ENCODE results near the gene BRD3OS.

BRD3OS gene

DNA sequence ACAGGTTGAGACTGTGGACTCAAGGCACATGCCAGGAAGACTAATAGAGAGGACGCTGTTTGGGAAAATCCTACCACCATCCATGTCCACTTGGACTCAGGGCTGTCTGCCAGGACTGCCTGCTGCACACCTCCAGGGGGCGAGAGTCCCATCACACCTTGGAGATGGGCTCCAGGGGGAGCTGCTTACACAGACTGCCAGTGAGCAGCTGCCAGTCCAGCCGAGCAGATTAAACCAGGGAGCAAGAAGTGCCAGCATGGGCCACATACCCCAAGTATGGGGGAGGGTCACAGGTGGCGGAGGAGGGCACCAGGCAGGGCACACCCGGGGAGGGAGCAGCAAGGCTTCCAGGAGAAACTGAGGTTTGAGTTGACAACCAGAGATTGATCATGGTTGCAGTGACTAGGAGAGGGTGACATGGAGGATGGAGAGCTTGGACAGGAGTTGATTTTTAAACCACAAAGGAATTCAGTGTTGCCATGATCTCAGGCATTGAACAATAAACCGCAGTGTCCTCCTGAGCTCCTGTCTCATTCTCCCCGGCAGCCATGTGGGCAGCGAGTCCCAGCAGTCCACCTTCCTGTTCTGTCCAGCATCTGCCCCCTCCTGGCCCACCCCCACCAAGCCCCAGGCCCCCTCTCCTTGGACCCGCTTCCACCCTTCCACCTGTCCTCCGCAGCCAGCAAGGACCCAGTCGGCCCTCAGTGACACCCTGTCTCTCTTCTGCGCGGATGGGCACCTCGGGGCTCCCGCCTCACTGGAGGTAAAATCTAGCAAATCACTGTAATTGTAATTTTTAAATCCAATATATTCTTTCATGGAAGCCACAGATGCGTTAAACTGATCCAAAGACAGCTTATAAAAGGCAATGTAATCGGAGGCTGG is 30.0 kb upstream of the BRD3OS start:
- Histone ChIP-seq H3K4me3 (ENCODE audit: insufficient read depth, low read depth, low read length) (no peak overlapping the region), H3K4me1 (ENCODE audit: control insufficient read depth, insufficient read depth, low read length) (peaks cover 14% of the 10 kb centered on the region), H3K36me3 (ENCODE audit: control insufficient read depth, insufficient read depth, low read length) (no peaks in the 10 kb centered on the region), H3K27ac (ENCODE audit: insufficient read depth, low read depth, low read length, poor library complexity, severe bottlenecking) (no peak overlapping the region), H3K9me3 (ENCODE audit: control insufficient read depth, low read length) (no peaks in the 10 kb centered on the region), H3K27me3 (ENCODE audit: control insufficient read depth, insufficient read depth, low read length, poor library complexity, severe bottlenecking) (no peaks in the 10 kb centered on the region)
- WGBS, 2 experiments, result 92 to 93% methylated on average over 17 of the region's 17 CpGs

DNA sequence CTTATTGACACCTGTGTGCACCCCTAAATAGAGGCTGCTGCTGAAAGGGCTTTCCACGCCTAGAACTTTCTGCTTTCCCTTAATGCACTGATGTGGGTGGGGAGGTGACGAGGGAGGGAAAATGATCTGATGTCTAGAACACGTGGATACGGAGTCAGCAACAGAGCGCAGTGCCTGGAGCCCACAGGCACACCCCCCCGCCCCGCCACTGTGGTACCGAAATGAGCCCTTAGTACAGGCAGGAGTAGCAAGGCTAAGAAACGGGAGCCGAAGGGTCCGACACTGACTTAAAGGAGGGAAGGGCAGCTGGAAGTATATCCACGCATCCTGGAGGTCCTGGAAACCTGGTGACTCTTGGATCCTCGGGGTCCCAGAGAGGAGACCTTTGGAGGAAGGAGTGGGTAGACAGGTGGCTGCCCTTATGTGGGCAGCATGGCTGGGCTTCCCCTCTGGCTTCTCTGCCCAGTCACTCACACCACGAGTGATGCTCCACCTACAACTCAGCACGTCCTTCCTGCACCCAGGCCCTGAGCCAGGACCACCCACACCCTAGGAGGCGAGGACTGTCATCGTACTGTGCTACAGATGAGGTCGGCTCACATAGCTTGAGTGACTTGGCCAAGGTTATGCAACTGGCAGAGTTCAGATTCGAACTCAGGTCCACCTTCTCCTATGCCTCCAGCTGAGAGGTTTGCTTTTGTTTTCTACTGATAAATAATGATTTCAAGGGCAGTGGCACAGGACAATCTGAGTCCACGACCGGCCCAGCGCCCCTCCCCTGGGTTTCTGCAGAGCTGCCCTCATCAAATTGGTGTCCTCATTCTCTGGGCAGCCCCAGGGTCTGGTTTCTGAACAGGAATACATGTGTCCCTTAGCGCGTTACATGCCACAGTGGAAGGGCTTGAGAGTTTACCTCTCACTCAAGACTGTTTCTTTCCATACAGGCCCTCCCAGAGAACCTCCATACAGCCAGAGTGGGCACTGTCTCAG is 28.5 kb upstream of the BRD3OS start:
- peaks cover 8% of the 10 kb centered on the region for H3K4me1 ChIP-seq (ENCODE audit: control insufficient read depth, insufficient read depth, low read length)
- H3K4me3 ChIP-seq (ENCODE audit: insufficient read depth, low read depth, low read length), result no peak overlapping the region
- no peaks in the 10 kb centered on the region for H3K9me3 ChIP-seq (ENCODE audit: control insufficient read depth, low read length)
- WGBS, 2 experiments, result 80% methylated on average over 24 of the region's 24 CpGs
- no peak overlapping the region for H3K27ac ChIP-seq (ENCODE audit: insufficient read depth, low read depth, low read length, poor library complexity, severe bottlenecking)
- no peaks in the 10 kb centered on the region for H3K27me3 ChIP-seq (ENCODE audit: control insufficient read depth, insufficient read depth, low read length, poor library complexity, severe bottlenecking)
- H3K36me3 ChIP-seq (ENCODE audit: control insufficient read depth, insufficient read depth, low read length), result no peaks in the 10 kb centered on the region

GRCh38 chr9:133997584-133997983 is 27.7 kb upstream of the BRD3OS start:
- H3K27me3 ChIP-seq (ENCODE audit: control insufficient read depth, insufficient read depth, low read length, poor library complexity, severe bottlenecking), result no peaks in the 10 kb centered on the region
- H3K4me3 ChIP-seq (ENCODE audit: insufficient read depth, low read depth, low read length), result no peak overlapping the region
- no peak overlapping the region for H3K27ac ChIP-seq (ENCODE audit: insufficient read depth, low read depth, low read length, poor library complexity, severe bottlenecking)
- 86 to 91% methylated on average over 2 of the region's 2 CpGs for WGBS, 2 experiments
- peaks cover 8% of the 10 kb centered on the region for H3K4me1 ChIP-seq (ENCODE audit: control insufficient read depth, insufficient read depth, low read length)
- no peaks in the 10 kb centered on the region for H3K36me3 ChIP-seq (ENCODE audit: control insufficient read depth, insufficient read depth, low read length)
- H3K9me3 ChIP-seq (ENCODE audit: control insufficient read depth, low read length), result no peaks in the 10 kb centered on the region

- Histone ChIP-seq H3K4me3 (ENCODE audit: insufficient read depth, low read depth, low read length) (no peak overlapping the region), H3K4me1 (ENCODE audit: control insufficient read depth, insufficient read depth, low read length) (peaks cover under 1% of the 10 kb centered on the region), H3K27ac (ENCODE audit: insufficient read depth, low read depth, low read length, poor library complexity, severe bottlenecking) (no peak overlapping the region), H3K9me3 (ENCODE audit: control insufficient read depth, low read length) (no peaks in the 10 kb centered on the region), H3K27me3 (ENCODE audit: control insufficient read depth, insufficient read depth, low read length, poor library complexity, severe bottlenecking) (no peaks in the 10 kb centered on the region), H3K36me3 (ENCODE audit: control insufficient read depth, insufficient read depth, low read length) (no peaks in the 10 kb centered on the region)
- 86 to 92% methylated on average over 1 of the region's 1 CpG for WGBS, 2 experiments
Measured at GRCh38 chr9:133998915-133999595, 26.2 kb upstream of the BRD3OS start.

- Histone ChIP-seq H3K27ac (ENCODE audit: insufficient read depth, low read depth, low read length, poor library complexity, severe bottlenecking) (no peak overlapping the region), H3K27me3 (ENCODE audit: control insufficient read depth, insufficient read depth, low read length, poor library complexity, severe bottlenecking) (no peaks in the 10 kb centered on the region), H3K4me1 (ENCODE audit: control insufficient read depth, insufficient read depth, low read length) (no peaks in the 10 kb centered on the region), H3K36me3 (ENCODE audit: control insufficient read depth, insufficient read depth, low read length) (no peaks in the 10 kb centered on the region), H3K4me3 (ENCODE audit: insufficient read depth, low read depth, low read length) (no peak overlapping the region), H3K9me3 (ENCODE audit: control insufficient read depth, low read length) (no peaks in the 10 kb centered on the region)
- 84 to 85% methylated on average over 6 of the region's 6 CpGs for WGBS, 2 experiments
Measured at GRCh38 chr9:133999851-134000265, 25.4 kb upstream of the BRD3OS start.

GRCh38 chr9:134002796-134003195 is 22.5 kb upstream of the BRD3OS start:
- Histone ChIP-seq H3K4me1 (ENCODE audit: control insufficient read depth, insufficient read depth, low read length) (no peaks in the 10 kb centered on the region), H3K27ac (ENCODE audit: insufficient read depth, low read depth, low read length, poor library complexity, severe bottlenecking) (no peak overlapping the region), H3K9me3 (ENCODE audit: control insufficient read depth, low read length) (no peaks in the 10 kb centered on the region), H3K4me3 (ENCODE audit: insufficient read depth, low read depth, low read length) (no peak overlapping the region), H3K27me3 (ENCODE audit: control insufficient read depth, insufficient read depth, low read length, poor library complexity, severe bottlenecking) (no peaks in the 10 kb centered on the region), H3K36me3 (ENCODE audit: control insufficient read depth, insufficient read depth, low read length) (no peaks in the 10 kb centered on the region)
- WGBS, 2 experiments, result 91 to 100% methylated on average over 2 of the region's 2 CpGs

GRCh38 chr9:134003237-134003636 is 22.0 kb upstream of the BRD3OS start:
- Histone ChIP-seq H3K27me3 (ENCODE audit: control insufficient read depth, insufficient read depth, low read length, poor library complexity, severe bottlenecking) (no peaks in the 10 kb centered on the region), H3K27ac (ENCODE audit: insufficient read depth, low read depth, low read length, poor library complexity, severe bottlenecking) (no peak overlapping the region), H3K4me3 (ENCODE audit: insufficient read depth, low read depth, low read length) (no peak overlapping the region), H3K9me3 (ENCODE audit: control insufficient read depth, low read length) (no peaks in the 10 kb centered on the region), H3K4me1 (ENCODE audit: control insufficient read depth, insufficient read depth, low read length) (no peaks in the 10 kb centered on the region), H3K36me3 (ENCODE audit: control insufficient read depth, insufficient read depth, low read length) (no peaks in the 10 kb centered on the region)
- 84 to 87% methylated on average over 2 of the region's 2 CpGs for WGBS, 2 experiments

DNA sequence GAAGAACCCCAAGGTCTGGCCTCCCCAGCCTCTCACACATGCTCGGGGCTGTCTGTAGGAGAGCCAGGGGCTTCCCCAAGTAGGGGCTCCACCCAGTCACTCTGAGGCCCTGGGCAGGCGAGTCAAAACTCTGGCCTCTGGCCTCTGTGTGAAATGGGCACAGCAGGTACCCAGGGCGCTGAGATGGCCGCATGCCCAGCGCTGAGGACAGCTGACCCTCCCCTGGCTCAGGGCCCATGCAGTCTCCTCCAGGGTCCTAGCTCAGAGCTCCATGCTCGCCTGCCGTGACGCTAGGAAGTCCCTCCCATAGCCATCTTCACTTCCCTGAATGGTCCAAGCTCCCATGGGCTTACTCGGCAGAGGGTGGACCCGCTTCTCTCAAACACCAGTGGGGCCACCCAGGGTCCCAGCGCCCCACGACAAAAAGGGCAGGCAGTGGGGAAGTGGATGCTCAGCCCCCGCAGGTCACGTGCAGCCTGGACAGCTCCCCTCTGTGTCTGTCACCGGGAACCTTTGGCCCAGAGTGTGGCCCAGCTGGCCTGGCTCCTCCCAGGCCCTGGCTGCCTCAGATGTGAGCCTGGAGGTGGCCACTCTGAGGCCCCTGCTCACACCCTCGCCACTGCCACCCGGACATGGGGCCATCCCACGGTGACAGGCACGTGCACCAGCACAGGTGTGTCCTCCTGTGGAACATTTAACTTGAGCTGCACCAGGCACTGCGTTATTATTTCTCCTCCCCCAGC is 21.0 kb upstream of the BRD3OS start:
- Histone ChIP-seq H3K36me3 (ENCODE audit: control insufficient read depth, insufficient read depth, low read length) (no peaks in the 10 kb centered on the region), H3K4me3 (ENCODE audit: insufficient read depth, low read depth, low read length) (no peak overlapping the region), H3K27ac (ENCODE audit: insufficient read depth, low read depth, low read length, poor library complexity, severe bottlenecking) (no peak overlapping the region), H3K4me1 (ENCODE audit: control insufficient read depth, insufficient read depth, low read length) (no peaks in the 10 kb centered on the region), H3K27me3 (ENCODE audit: control insufficient read depth, insufficient read depth, low read length, poor library complexity, severe bottlenecking) (no peaks in the 10 kb centered on the region), H3K9me3 (ENCODE audit: control insufficient read depth, low read length) (no peaks in the 10 kb centered on the region)
- 91 to 93% methylated on average over 20 of the region's 20 CpGs for WGBS, 2 experiments

GRCh38 chr9:134004881-134005280 is 20.4 kb upstream of the BRD3OS start:
- 85 to 89% methylated on average over 14 of the region's 14 CpGs for WGBS, 2 experiments
- Histone ChIP-seq H3K27ac (ENCODE audit: insufficient read depth, low read depth, low read length, poor library complexity, severe bottlenecking) (no peak overlapping the region), H3K27me3 (ENCODE audit: control insufficient read depth, insufficient read depth, low read length, poor library complexity, severe bottlenecking) (no peaks in the 10 kb centered on the region), H3K36me3 (ENCODE audit: control insufficient read depth, insufficient read depth, low read length) (no peaks in the 10 kb centered on the region), H3K4me3 (ENCODE audit: insufficient read depth, low read depth, low read length) (no peak overlapping the region), H3K9me3 (ENCODE audit: control insufficient read depth, low read length) (no peaks in the 10 kb centered on the region), H3K4me1 (ENCODE audit: control insufficient read depth, insufficient read depth, low read length) (no peaks in the 10 kb centered on the region)
